GM13977 (cell line): Measurements from ENCODE around the gene OR2H2.

Experiments
- DNase-seq: peaks from one replicate; pipeline ENCODE4 v3.0.0; 2012; ENCODE audit warnings: low spot score
- CTCF ChIP-seq: IDR thresholded peaks from 2 replicates; pipeline ENCODE4 v1.5.1; 2012; ENCODE audit warnings: mild to moderate bottlenecking, control low read depth; ENCODE audit not compliant: insufficient read depth; ENCODE audit errors: extremely low read depth, missing control alignments
- in situ Hi-C: fragments of 300-500 bp; cut with MboI; formaldehyde crosslinking; loops from one replicate; pipeline ENCODE4 v1.12.0; 2022; ENCODE audit warnings: low sequenced_read_pairs, low pct_unique_long_range_greater_than_20kb, mixed read lengths, inconsistent platforms; ENCODE audit not compliant: unreplicated experiment

The OR2H2 gene

GRCh38 chr6:29557320-29557719, 27.6 kb upstream of the OR2H2 start:
- no peak for DNase-seq
- no peak for TF ChIP-seq CTCF
- in situ Hi-C loops = no loop called here

GRCh38 chr6:29558439-29559079, 26.4 kb upstream of the OR2H2 start:
- DNase-seq = no peak
- in situ Hi-C loops = no loop called here
- TF ChIP-seq CTCF = no peak

- DNase-seq = no peak
Measured at GRCh38 chr6:29559524-29560287, 25.2 kb upstream of the OR2H2 start, which contains the start of gene UBD. Gene UBD (minus strand): TSS chr6:29559732. CDS start chr6:29559701, 31 bp downstream.

GRCh38 chr6:29561091-29561490, 23.8 kb upstream of the OR2H2 start:
- in situ Hi-C loops = no loop called here
- no peak for DNase-seq
- no peak for TF ChIP-seq CTCF

More at GRCh38 chr6:29559524-29560287, 25.2 kb upstream of the OR2H2 start, which contains the start of gene UBD:
- TF ChIP-seq CTCF = no peak
- in situ Hi-C loops = no loop called here

GRCh38 chr6:29561606-29562181, 23.2 kb upstream of the OR2H2 start:
- no peak for TF ChIP-seq CTCF
- in situ Hi-C loops = no loop called here
- no peak for DNase-seq

- TF ChIP-seq CTCF = no peak
- in situ Hi-C loops = no loop called here
- DNase-seq = no peak
Measured at GRCh38 chr6:29563435-29563965, 21.4 kb upstream of the OR2H2 start.
